MM.1S (cell line): Measurements from ENCODE around the gene SLC38A3.

ENCODE experiments used
- DNase-seq: peaks from one replicate; pipeline ENCODE4 v3.0.0-alpha.2; 2015
- H2AFZ ChIP-seq: fragments of 300-600 bp; sonication (generic); 2 replicates; pipeline ENCODE4 v1.6.0; 2016; ENCODE audit warnings: antibody characterized with exemption, low read length
- H3F3A ChIP-seq: fragments of 300-600 bp; sonication (generic); 2 replicates; pipeline ENCODE4 v1.6.1; 2016; ENCODE audit warnings: mild to moderate bottlenecking, antibody characterized with exemption, low read length, moderate library complexity, mixed read lengths; ENCODE audit not compliant: insufficient read depth
- H3K27ac ChIP-seq: fragments of 300-600 bp; sonication (generic); 2 replicates; pipeline ENCODE4 v1.5.1; 2016; ENCODE audit warnings: mild to moderate bottlenecking, low read length
- H3K27me3 ChIP-seq: fragments of 300-600 bp; sonication (generic); replicated peaks from 2 replicates; pipeline ENCODE4 v1.6.0; 2016; ENCODE audit warnings: low read length; ENCODE audit not compliant: insufficient read depth
- H3K36me3 ChIP-seq: fragments of 300-600 bp; sonication (generic); replicated peaks from 2 replicates; pipeline ENCODE4 v1.6.1; 2016; ENCODE audit warnings: mild to moderate bottlenecking, low read length, mixed read lengths; ENCODE audit not compliant: insufficient read depth
- H3K4me1 ChIP-seq: fragments of 300-600 bp; sonication (generic); 2 replicates; pipeline ENCODE4 v1.6.1; 2016; ENCODE audit warnings: low read length, mixed read lengths
- H3K4me2 ChIP-seq: fragments of 300-600 bp; sonication (generic); 2 replicates; pipeline ENCODE4 v1.6.0; 2016; ENCODE audit warnings: low read depth, low read length
- H3K4me3 ChIP-seq: fragments of 300-600 bp; sonication (generic); 2 replicates; pipeline ENCODE4 v1.5.1; 2016; ENCODE audit warnings: low read length, mixed read lengths
- H3K79me2 ChIP-seq: fragments of 300-600 bp; sonication (generic); 2 replicates; pipeline ENCODE4 v1.6.1; 2016; ENCODE audit warnings: mixed run types, low read length, mixed read lengths
- H3K9ac ChIP-seq: fragments of 300-600 bp; sonication (generic); 2 replicates; pipeline ENCODE4 v1.6.1; 2016; ENCODE audit warnings: low read length, mixed read lengths
- H3K9me2 ChIP-seq: fragments of 300-600 bp; sonication (generic); replicated peaks from 2 replicates; pipeline ENCODE4 v1.6.1; 2016; ENCODE audit warnings: mild to moderate bottlenecking, low read length, mixed read lengths; ENCODE audit not compliant: insufficient read depth
- H3K9me3 ChIP-seq: fragments of 300-600 bp; sonication (generic); replicated peaks from 2 replicates; pipeline ENCODE4 v1.6.1; 2016; ENCODE audit warnings: mild to moderate bottlenecking, low read length, mixed read lengths; ENCODE audit not compliant: insufficient read depth
- H4K20me1 ChIP-seq: fragments of 300-600 bp; sonication (generic); 2 replicates; pipeline ENCODE4 v1.6.1; 2016; ENCODE audit warnings: mild to moderate bottlenecking, low read length, moderate library complexity, mixed read lengths; ENCODE audit not compliant: insufficient read depth
- CTCF ChIP-seq: fragments of 300-600 bp; sonication (generic); IDR thresholded peaks from 2 replicates; pipeline ENCODE4 v1.5.1; 2016; ENCODE audit warnings: antibody characterized with exemption, low read length, mixed read lengths
- EZH2 ChIP-seq: fragments of 300-600 bp; sonication (generic); optimal IDR thresholded peaks from 2 replicates; pipeline ENCODE3; 2017; ENCODE audit warnings: low read depth, mild to moderate bottlenecking, antibody characterized with exemption, low read length, mixed read lengths
- EZH2phosphoT487 ChIP-seq: fragments of 300-600 bp; sonication (generic); IDR thresholded peaks from 2 replicates; pipeline ENCODE4 v1.6.1; 2018; ENCODE audit warnings: antibody characterized with exemption, low read length

The SLC38A3 gene

GRCh38 chr3:50219285-50219684 is 14.2 kb downstream of the SLC38A3 start:
- no peak for DNase-seq
- TF ChIP-seq CTCF: no peak
- TF ChIP-seq EZH2phosphoT487: no peak
- no peak for TF ChIP-seq EZH2
- H3K9me3 ChIP-seq: no peaks in the 10 kb centered on the region
- H3K4me1 ChIP-seq: no peaks in the 10 kb centered on the region
- no peak overlapping the region for H3K9ac ChIP-seq
- H3K9me2 ChIP-seq: no peaks in the 10 kb centered on the region
- no peaks in the 10 kb centered on the region for H3K79me2 ChIP-seq
- H3K27ac ChIP-seq: no peak overlapping the region
- no peak overlapping the region for H3K4me2 ChIP-seq
- peaks cover 67% of the 10 kb centered on the region for H3K27me3 ChIP-seq
- no peaks in the 10 kb centered on the region for H4K20me1 ChIP-seq
- H3K36me3 ChIP-seq: no peaks in the 10 kb centered on the region
- H3F3A ChIP-seq: no peaks in the 10 kb centered on the region
- no peak overlapping the region for H2AFZ ChIP-seq
- H3K4me3 ChIP-seq: no peak overlapping the region

GRCh38 chr3:50220109-50220508 is 15.0 kb downstream of the SLC38A3 start:
- Histone ChIP-seq H3K27me3 (peaks cover 67% of the 10 kb centered on the region), H3K4me3 (no peak overlapping the region), H3K4me2 (no peak overlapping the region), H4K20me1 (no peaks in the 10 kb centered on the region), H3K4me1 (no peaks in the 10 kb centered on the region), H3F3A (no peaks in the 10 kb centered on the region), H3K79me2 (no peaks in the 10 kb centered on the region), H3K9me2 (no peaks in the 10 kb centered on the region), H3K9me3 (no peaks in the 10 kb centered on the region), H3K27ac (no peak overlapping the region), H3K9ac (no peak overlapping the region), H3K36me3 (no peaks in the 10 kb centered on the region), H2AFZ (no peak overlapping the region)
- DNase-seq: no peak
- TF ChIP-seq EZH2phosphoT487: no peak
- TF ChIP-seq EZH2: no peak
- TF ChIP-seq CTCF: no peak

- no peak overlapping the region for H3K9ac ChIP-seq
- no peak overlapping the region for H3K27ac ChIP-seq
- TF ChIP-seq EZH2phosphoT487: no peak
- TF ChIP-seq EZH2: no peak
- TF ChIP-seq CTCF: no peak
- H3K4me1 ChIP-seq: no peaks in the 10 kb centered on the region
- DNase-seq: no peak
- no peak overlapping the region for H3K4me2 ChIP-seq
- no peaks in the 10 kb centered on the region for H3K79me2 ChIP-seq
- no peak overlapping the region for H3K4me3 ChIP-seq
- no peak overlapping the region for H2AFZ ChIP-seq
- H4K20me1 ChIP-seq: no peaks in the 10 kb centered on the region
- no peaks in the 10 kb centered on the region for H3K9me2 ChIP-seq
- no peaks in the 10 kb centered on the region for H3F3A ChIP-seq
- peaks cover 67% of the 10 kb centered on the region for H3K27me3 ChIP-seq
- H3K36me3 ChIP-seq: no peaks in the 10 kb centered on the region
- no peaks in the 10 kb centered on the region for H3K9me3 ChIP-seq
Observed at GRCh38 chr3:50221051-50221410, 16.0 kb downstream of the SLC38A3 start.
